HS-5 (cell line): ENCODE measurements around the gene WDFY4.

ENCODE experiments used
- DNase-seq: peaks from one replicate; pipeline ENCODE4 v3.0.0-alpha.2; 2012; ENCODE audit warnings: low read depth

The WDFY4 gene

DNA sequence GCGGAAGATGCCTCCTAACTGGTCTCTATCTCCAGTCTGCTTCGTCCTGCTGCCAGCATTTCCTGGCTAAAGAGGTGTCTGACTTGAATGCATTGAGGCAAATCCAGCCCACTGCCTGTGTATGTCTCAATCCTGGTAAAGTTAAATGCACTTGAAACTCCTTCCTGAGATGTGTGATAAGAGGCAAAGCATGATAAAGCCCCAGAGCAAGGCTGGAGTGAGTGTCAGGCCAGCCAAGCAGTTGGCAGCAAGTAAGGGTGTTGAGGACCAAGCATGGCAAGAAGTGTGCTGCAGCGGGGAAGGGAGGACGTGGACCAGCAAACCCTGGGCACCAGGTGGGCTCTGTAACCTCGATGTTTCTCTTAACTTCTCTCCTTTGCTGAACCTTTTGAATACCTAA, 225.9 kb downstream of the WDFY4 start:
- DNase-seq = no peak

DNA sequence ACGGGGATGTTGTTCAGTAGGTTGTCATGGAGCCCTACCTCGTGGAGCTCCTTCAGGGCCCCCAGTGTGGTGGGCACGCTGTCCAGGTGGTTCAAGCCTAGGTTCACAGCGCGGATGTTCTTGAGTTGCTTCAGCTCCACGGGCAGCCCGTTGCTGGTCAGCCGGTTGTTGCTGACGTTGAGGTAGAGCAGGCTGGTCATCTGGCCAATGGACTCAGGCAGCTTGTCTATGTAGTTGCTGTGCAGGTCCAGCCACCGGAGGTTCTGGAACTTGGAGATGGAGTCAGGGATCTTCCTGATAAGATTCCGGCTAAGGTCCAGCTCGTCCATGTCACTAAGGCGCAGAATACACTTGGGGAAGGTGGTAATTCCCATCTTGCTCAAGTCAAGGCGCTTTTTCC, 229.0 kb downstream of the WDFY4 start:
- DNase-seq = no peak

DNA sequence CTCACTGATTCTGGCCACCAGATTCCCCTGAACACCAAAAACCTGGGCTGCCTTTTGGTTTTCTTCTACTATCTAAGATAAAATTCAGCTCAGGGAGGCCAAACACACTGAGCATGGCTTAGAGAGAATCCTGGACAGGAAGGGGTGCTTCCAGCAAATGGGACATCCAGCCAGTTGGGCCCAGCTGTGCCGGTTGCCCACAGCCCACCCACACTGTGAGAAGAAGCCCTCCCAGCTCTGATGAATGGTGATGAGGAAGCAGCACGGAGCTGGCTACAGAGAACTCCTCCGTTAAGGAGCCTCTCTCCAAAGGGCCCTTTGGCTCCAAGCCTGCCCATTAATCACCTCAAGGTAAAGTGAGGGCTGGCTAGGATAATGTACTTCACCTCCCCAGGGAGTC, 239.1 kb downstream of the WDFY4 start:
- DNase-seq = no peak

DNA sequence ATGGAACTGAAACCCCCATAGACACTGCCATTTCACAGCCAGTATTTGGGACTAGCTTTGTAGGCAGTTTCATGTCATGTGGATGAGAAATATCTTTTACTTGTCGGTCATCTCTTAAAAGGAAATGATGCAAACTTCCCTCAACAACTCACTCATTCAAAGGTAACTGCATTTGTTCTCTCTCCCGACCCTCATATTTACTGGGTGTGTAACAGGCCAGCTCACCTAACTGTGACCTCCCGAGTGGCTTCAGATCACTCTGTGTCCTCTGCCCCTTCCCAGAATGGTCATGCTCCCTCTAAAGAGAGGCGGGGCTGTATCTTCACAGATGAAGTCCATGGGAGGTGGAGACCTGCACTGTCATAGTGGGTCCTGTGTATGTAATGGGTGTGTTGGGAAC, 240.3 kb downstream of the WDFY4 start:
- no peak for DNase-seq

DNA sequence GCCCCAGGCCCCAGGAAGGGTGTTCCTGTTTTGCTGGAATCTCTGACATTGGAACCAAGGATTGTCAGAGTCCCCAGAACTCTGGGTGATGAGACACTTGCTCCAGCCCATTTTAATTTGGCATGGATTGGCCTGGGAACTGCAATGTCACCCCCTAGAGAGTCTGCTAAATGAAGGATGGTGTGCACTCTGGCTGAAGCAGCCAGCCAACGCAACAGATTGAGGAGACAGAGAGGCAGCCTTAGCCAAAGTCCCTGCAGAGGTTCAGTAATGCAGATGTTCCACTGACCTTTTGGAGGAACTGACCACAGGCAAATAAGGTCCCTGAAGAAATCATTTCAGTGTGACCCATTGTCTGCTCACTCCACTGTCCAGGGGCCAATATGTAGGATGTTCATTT, 241.6 kb downstream of the WDFY4 start:
- DNase-seq = no peak

DNA sequence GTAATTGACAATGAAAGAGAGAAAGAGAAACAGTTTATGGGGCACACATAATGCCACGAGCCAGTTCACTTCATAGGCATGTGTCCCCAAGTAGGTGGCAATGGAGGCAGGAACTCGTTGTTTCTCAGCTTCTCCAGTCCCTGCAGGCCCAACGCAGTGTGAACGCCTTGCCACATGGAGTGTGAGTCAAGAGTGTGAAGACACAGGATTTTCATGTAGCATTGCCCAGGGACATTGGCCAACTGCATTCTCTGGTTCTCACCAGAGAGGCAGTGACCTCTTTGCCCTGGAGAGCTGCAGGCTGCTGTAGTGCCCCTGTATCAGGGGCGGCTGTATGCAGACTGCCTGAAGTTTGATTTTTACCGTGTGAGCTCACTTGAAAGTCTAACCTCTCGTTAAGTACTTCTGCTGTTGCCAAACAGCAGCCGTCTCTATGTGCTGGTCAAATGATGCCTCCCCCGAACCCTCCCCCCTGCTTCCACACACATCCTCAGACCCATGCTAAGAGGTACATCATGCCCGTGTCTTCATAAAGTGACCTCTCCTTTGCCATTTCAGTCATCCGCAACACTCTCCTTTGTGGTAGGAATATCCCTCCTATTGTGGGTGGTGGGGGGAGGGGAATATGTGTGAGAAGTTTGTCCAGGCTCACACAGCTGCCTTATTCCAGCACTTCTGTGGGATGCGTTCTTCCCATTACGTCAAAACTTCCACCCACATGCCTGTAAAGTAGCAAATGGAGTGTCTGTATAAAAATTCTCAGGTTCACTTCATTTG, 242.3 kb downstream of the WDFY4 start:
- no peak for DNase-seq

DNA sequence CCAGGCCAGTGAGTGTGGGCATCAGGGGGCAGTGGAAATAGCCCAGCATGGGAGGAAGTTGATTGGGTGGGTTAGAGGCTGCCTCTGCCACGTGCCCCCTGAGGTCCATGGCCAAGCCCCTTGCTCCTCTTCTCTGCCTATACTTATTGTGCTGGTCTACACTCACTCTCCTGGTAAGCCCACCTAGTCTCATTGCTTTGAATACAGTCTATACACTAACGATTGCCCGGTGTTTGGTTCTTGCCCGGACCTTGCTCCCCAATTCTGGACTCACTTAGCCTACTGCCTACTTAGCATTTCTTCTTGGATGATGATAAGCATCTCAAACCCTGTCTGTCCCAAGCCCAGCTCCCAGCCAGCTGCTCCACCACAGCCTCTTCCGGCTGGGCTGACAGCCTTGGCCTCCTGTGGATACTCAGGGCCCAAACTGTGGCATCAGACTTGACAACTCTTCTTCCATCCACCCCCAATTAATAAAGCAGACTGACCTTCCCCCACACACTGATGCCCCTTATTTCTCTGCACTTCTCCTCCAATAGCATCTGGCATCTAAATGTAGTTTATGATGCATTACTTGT, 244.8 kb downstream of the WDFY4 start:
- no peak for DNase-seq

DNA sequence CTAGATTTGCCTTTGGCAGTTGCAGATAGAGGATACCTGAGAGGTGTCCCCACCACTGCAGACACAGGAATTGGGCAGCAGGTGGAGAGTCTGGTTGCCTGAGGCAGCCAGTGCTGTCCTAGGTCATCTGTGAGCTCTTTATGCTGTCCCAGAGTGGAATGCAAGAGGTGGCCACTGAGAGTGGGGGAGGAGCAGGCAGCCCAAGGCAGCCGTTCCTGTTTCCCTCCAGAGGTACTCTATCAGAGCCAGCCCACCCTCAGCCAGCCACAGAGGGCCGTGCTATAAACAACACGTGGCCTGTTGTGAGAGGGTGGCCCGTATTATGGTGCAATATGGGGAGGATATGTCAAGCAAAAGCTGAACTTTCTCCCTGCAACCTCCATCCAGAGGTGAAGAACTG, 246.5 kb downstream of the WDFY4 start:
- DNase-seq = no peak

DNA sequence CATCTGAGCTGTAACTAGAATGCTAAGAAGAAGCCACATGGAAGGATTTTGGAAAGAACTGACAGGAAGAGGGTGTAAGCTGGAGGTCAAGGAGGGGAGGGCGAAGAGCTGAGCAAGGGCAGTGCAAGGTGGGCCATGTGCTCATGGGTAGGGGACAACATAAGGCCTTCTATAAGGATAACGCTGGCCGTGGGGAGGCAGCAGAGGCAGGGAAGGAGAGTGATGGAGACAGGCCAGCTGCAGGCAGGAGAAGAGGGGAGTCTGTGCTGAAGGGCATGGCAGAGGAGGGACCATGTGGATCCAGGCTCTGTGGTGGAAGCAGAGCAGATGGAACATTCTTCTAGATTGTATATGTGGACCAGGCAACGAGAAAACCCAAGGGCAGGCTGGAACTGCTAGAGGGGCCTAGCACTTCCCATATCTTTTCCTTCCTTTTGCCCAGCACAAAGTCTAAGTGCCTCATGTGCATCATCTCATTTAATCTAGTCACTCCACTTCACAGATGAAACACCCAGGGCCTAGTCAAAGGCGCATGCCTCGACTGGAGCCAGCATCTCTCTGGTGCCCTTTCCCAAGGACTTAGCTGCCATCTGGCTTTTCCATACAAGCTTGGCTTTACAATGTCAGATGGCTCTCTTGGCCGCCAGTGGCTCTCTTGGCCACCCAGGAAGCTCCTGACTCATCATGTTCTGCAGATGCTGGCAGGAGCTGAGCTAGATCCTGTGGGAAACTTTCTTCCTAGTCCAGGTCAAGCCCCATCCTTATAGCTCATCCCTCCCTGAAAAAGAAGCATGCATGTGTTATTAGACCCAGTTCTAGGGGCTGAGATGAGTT, 248.4 kb downstream of the WDFY4 start:
- no peak for DNase-seq

DNA sequence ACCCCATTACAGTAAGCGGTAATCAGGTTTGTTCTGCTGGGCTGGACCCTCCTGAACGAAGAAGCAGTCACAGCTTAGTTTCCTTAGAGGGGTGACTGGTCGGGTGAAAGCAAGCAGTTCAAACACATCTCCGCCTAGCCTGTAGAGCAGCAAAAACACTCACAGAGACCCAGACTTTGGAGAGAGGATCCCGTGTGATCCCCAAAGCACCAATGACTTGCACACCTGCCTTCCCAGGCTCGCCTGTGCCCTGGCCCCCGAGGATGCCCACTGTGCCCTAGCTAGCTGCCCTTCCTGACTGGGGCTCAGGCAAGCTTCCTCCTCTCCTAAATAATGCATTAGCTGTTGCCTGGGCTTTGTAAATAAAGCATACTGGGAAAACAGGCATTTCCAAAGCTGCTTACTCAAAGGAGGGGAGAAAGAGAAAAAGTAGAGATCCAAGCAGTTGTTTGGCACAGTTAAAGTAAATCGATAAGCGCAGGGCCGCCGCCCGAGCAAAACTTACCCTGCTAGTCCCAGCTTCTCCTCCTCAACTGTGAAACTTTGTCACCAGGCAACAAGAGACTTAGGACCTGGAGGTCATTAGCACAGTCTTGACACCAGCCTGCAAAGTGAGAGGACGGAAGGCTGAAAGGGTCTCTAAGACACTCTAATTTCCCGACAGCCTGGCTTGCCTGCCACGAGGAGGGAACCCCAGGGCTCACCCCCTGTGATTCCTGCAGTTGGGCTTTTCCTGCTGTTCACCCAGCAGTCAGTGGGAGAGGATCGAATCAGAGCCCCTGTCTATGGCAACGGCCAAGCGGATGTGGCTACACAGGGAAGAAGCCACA, 250.2 kb downstream of the WDFY4 start:
- no peak for DNase-seq

DNA sequence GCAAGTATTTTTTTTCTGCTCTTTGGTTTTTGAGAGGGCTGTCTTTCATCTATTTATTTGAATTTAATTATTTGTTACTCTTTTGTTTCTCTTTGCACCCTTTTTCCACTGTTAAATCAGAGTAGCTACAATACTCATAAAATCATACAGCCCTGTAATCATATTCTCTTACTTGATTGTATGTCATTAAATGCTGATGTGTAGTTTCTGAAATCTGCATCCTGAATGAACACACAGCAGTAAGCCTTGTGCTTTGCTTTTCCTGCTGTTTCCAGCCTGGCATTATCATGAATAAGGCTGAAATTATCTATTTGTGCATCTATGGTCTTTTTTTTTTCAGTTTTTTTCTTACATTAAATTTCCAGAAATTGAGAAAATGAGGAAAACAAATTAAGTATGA, 250.9 kb downstream of the WDFY4 start:
- DNase-seq = no peak

DNA sequence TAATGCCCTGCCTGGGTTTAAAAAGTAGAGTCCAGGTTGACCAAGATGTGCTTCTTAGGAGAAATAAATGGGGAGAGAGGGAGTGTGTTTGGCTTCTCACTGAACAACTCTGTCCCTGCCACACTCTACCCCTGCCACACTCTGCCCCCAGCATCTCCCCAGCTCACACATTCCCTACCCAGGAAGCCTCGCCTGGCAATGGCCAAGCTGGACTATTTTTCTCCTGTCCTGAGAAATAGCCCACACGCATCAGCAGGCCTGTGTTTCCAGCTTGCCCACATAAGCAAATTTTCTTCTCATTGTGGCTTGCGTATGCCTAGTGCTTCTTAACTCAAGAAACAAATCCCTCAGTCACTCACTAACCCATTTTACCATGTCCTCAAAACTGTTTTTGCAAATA, 253.1 kb downstream of the WDFY4 start:
- DNase-seq = no peak

DNA sequence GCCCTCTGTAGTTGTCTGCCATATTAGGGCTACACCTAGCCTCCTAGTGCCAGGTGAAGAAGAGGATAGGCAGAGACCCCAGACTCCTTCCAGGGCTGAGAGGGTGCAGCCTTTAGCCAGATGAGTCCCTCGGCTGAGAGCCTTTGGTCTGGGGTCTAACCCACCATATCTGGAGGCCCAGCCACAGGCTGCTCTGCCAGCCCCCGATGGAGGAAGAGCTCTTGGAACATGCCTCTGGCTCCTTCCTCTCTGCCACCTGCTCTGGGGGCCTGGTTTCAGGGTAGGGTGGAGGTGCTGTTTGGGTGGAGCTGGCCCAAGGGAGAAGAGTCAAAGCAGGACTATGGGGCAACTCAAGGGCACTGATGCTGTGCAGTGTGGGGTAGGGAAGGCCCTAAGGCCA, 253.6 kb downstream of the WDFY4 start:
- DNase-seq = no peak

DNA sequence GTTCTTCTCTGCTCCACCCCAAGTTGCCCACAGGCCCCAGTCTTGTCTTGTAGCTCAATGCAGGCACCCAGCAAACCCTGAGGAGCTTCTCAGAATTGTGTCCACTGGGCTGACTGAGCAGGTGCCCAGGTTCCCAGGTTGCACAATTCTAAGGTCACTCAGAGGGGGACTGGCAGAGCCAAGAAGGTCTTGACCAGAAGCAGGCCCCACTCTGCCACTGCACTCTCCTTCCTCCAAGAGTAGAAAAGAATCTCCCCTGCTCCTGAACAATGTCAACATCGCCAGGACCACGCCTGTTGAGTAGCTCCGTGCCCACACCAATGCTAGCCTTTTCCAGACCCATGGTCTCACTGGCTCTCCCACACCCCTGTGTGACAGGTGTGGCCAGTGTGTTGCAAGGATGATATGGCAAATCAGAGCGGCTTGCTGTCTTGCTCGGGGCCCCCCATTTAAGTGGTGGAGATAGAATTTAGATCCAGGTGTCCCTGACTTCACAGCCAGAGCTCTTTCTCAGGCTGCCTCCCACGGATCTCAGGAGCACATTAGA, 254.4 kb downstream of the WDFY4 start:
- no peak for DNase-seq

DNA sequence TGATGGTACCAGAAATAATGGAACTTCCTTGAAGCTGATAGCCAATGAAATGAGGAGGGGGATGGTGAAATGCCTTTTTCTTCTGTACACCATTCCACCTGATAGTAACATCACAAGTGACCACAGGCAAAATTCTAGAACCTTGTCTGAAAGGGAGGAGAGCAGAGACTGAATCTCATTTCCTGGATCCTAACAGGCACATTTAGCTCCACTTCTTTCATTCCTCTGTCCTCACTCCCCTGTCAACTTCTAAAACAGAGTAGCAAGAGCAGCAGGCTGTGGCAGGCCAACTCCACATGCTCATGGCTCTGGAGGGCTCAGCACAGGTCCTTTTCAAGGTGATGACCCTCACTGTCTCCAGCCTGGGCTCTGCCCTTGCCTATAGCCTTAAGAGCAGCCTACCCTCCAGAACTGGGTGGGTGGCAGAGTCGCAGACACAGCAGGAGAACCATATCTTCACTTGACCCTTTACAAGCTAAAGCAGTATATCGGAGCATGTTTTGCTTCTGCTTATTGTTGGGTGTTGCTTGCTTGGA, 255.2 kb downstream of the WDFY4 start, which contains the start of gene LRRC18:
TSS of gene LRRC18 (minus strand) at position 51 of the 536 bp plus-strand sequence. CDS start 25,685 bp downstream, outside the sequence.
- no peak for DNase-seq

DNA sequence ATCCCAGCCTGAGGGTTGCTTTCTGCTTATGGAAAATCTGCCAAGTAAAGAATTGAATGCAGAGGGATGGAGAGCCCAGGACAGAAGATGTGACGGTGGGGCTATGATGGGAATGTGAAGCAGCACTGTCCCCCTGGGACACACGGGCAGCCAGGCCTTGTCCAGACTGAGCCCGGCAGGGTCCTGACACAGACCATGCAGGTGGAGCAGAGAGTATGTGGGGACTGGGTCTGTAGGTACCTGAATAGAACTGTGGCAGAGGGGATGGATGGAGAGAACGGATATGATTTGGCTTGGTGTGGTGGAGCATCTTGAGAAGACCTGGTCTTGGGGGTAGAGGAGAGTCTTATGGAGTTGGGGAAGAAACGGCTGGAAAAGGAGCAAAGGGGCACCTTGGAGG, 255.7 kb downstream of the WDFY4 start:
- DNase-seq = no peak

DNA sequence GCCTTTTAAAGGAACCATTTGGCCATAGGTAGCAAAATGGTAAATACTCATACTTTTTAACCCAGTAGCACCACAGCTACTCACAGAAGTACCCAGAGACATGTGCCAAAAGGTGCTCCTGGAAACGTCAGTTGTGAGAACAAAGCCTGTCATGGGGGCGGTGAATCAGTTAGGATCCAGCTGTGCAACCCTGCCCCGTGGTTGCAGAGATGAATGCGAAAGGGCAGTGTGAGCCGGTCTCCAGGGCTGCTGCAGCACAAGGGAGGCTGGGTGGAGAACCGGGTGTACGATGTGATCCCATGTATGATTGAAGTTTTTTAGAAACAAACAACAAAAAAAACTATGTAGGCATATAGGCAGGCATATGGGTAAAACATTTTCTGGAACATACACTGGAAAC, 256.3 kb downstream of the WDFY4 start:
- no peak for DNase-seq

DNA sequence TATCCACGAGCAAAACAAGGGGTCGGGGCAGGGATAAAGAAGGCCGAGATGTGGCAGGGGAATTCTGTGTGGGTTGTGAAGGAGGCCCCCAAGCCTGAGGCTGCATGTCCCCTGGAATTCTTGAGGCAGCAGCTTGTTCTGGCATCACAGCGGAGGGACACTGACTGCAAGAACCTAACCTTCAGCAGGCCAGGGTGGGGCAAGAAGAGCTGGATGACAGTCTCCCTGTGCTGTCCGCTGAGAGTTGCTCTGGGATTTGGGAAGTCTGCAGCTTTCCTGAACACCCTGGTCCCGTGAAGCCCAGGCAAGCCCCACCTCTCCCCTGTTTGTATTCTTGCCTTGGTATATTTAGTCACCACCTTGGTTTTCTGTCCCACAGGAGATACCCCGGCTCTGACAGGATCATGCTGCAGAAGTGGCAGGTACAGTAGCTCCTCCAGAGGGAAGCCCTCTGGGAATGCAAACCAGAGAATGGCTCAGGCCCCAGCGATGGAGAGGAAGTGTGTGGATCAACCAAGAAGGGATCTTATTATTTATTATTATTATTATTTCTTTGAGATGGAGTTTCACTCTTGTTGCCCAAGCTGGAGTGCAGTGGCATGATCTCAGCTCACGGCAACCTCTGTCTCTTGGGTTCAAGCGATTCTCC, 256.9 kb downstream of the WDFY4 start:
- DNase-seq = no peak

DNA sequence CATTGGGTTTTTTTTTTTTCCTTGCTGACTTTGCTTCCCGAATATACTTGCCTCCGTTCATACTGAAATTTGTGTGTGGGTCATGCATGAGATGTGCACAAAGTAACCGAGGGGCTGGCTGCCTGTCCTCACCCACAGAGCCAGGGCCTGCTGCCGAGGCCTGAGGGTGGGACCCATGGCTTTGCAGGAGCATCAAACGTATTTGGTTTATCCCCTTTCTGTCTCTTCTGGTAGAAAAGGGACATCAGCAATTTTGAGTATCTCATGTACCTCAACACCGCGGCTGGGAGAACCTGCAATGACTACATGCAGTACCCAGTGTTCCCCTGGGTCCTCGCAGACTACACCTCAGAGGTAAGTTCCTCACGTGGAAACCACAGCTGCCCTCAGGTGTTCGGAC, 258.4 kb downstream of the WDFY4 start:
- no peak for DNase-seq

DNA sequence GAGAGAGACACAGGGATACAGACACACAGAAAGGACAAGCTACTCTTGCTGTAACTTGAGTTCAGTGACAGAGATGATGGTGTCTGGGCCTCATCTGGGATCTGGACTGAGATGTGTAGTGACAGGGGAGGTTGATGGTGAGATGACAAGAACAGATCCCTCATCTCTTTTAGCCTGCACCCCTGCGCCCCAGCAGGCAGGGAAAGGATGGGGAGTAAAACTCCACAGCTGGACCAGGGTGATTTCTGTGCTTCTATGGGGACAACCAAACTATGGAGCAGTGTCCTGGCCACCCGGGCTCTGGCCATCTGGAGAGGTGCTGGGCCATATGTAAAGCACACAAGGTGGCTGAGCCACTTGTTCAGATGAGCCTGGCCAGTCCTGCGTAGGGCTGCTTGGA, 259.5 kb downstream of the WDFY4 start:
- no peak for DNase-seq
